MCF 10A (cell line): ENCODE data around the gene MRPS6. TPM values are rescaled to one million over a fixed set of nuclear protein-coding genes. Genes with fewer than 3 reads are reported as not detected.

Experiments
- BruUV-seq: library from RNA; stranded (reverse); fragments of 400-500 nt; replicated peaks from 2 replicates; lab custom pipeline; 2021; lab: Mats Ljungman, UMichigan
- CTCF ChIA-PET: fragments of 300-600 bp; sonication (Branson Sonifier 250); formaldehyde crosslinking; extraction: SDS; loops from one replicate; lab custom pipeline; 2021; ENCODE audit warnings: antibody characterized with exemption, inconsistent platforms; lab: Yijun Ruan, JAX
- POLR2A ChIA-PET: fragments of 300-600, 350-650 bp; sonication (Branson Sonifier 250); formaldehyde crosslinking; extraction: SDS; loops from one replicate; lab custom pipeline; 2020; ENCODE audit warnings: antibody characterized with exemption, inconsistent platforms; lab: Yijun Ruan, JAX
- DNase-seq: peaks from one replicate; pipeline ENCODE4 v3.0.0-alpha.2; 2018; ENCODE audit not compliant: unreplicated experiment
- H3K27ac Mint-ChIP-seq: one replicate; pipeline ENCODE4 v1.8.0; 2022; ENCODE audit warnings: mild to moderate bottlenecking, low read depth, mixed read lengths; ENCODE audit not compliant: unreplicated experiment
- H3K27me3 Mint-ChIP-seq: one replicate; pipeline ENCODE4 v1.8.0; 2022; ENCODE audit warnings: mixed read lengths; ENCODE audit not compliant: insufficient read depth, unreplicated experiment
- H3K36me3 Mint-ChIP-seq: one replicate; pipeline ENCODE4 v1.8.0; 2022; ENCODE audit warnings: mild to moderate bottlenecking, moderate library complexity, mixed read lengths; ENCODE audit not compliant: insufficient read depth, unreplicated experiment
- H3K4me1 Mint-ChIP-seq: one replicate; pipeline ENCODE4 v1.8.0; 2022; ENCODE audit warnings: mixed read lengths; ENCODE audit not compliant: insufficient read depth, unreplicated experiment
- H3K4me3 Mint-ChIP-seq: one replicate; pipeline ENCODE4 v1.8.0; 2022; ENCODE audit warnings: mild to moderate bottlenecking, moderate library complexity, mixed read lengths; ENCODE audit not compliant: unreplicated experiment
- H3K9me3 Mint-ChIP-seq: one replicate; pipeline ENCODE4 v1.8.0; 2022; ENCODE audit warnings: mixed read lengths; ENCODE audit not compliant: unreplicated experiment
- intact Hi-C: fragments of 100-400 bp; cut with micrococcal nuclease; formaldehyde crosslinking; loops from 2 replicates; pipeline ENCODE4 v1.14.1; 2022
- total RNA-seq: library from RNA; stranded (reverse); gene quantifications from 2 replicates; pipeline ENCODE4 v1.2.3, GENCODE V29; 2022
- TF ChIP-seq, protein P1 (sequence below): fragments of 200-600 bp; IDR thresholded peaks from one replicate; pipeline ENCODE4 v1.8.0; 2022; ENCODE audit warnings: antibody characterized with exemption, mild to moderate bottlenecking; ENCODE audit not compliant: unreplicated experiment

The MRPS6 gene
- total RNA-seq, 1 experiment from 2014 or later = 86.0 TPM

- intact Hi-C loops = no loop called here
- Mint-ChIP-seq H3K27ac (no peak overlapping the region), H3K4me1 (no peaks in the 10 kb centered on the region), H3K27me3 (no peaks in the 10 kb centered on the region), H3K36me3 (no peaks in the 10 kb centered on the region), H3K4me3 (no peak overlapping the region), H3K9me3 (no peaks in the 10 kb centered on the region)
- ChIA-PET CTCF (no interaction called here), POLR2A (interaction anchor here (1.2 kb wide), 1 partner anchor 12 kb away, joined by 4 read pairs; no protein-coding TSS in a partner anchor)
- TF ChIP-seq, protein P1, sequence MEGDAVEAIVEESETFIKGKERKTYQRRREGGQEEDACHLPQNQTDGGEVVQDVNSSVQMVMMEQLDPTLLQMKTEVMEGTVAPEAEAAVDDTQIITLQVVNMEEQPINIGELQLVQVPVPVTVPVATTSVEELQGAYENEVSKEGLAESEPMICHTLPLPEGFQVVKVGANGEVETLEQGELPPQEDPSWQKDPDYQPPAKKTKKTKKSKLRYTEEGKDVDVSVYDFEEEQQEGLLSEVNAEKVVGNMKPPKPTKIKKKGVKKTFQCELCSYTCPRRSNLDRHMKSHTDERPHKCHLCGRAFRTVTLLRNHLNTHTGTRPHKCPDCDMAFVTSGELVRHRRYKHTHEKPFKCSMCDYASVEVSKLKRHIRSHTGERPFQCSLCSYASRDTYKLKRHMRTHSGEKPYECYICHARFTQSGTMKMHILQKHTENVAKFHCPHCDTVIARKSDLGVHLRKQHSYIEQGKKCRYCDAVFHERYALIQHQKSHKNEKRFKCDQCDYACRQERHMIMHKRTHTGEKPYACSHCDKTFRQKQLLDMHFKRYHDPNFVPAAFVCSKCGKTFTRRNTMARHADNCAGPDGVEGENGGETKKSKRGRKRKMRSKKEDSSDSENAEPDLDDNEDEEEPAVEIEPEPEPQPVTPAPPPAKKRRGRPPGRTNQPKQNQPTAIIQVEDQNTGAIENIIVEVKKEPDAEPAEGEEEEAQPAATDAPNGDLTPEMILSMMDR = no peak
- DNase-seq = peak; percentile 24
- no TSS peak for BruUV-seq
Measured at GRCh38 chr21:34061983-34062382, 11.4 kb upstream of the MRPS6 start.

DNA sequence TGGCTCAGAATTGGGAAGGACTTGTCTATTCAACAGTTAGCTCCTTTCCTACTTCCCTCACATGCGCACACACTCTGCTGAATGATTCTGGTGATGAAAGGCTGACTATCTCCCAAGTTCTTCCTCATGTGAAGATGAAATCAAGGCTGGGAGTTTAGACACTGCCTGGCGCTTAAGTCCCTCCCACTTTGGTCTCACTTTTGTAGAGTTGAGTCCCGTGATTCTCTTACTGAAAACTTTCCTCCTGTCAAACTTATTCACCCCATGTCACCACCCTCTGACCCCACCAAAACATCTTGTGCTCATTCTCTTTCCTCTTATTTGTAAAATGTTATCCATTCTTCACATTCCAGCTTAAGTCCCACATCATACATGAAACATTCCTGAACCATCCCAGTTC, 8.4 kb upstream of the MRPS6 start:
- no TSS peak for BruUV-seq
- CTCF ChIA-PET = interaction anchor here (1.9 kb wide), 1 partner anchor 10 kb away, joined by 6 read pairs; no protein-coding TSS in a partner anchor
- POLR2A ChIA-PET = no interaction called here
- Mint-ChIP-seq H3K4me3 (no peak overlapping the region), H3K4me1 (no peaks in the 10 kb centered on the region), H3K36me3 (no peaks in the 10 kb centered on the region), H3K27me3 (no peaks in the 10 kb centered on the region), H3K27ac (no peak overlapping the region), H3K9me3 (no peaks in the 10 kb centered on the region)
- no peak for DNase-seq
- intact Hi-C loops = no loop called here
- TF ChIP-seq, protein P1 = no peak

- H3K36me3 Mint-ChIP-seq = no peaks in the 10 kb centered on the region
- DNase-seq = no peak
- no peaks in the 10 kb centered on the region for H3K27me3 Mint-ChIP-seq
- H3K27ac Mint-ChIP-seq = no peak overlapping the region
- BruUV-seq = no TSS peak
- no peaks in the 10 kb centered on the region for H3K9me3 Mint-ChIP-seq
- CTCF ChIA-PET = no interaction called here
- intact Hi-C loops = no loop called here
- peaks cover 22% of the 10 kb centered on the region for H3K4me1 Mint-ChIP-seq
- TF ChIP-seq, protein P1 = no peak
- peak overlapping the region; percentile 73 for H3K4me3 Mint-ChIP-seq
- POLR2A ChIA-PET = interaction anchor here (0.8 kb wide), 1 partner anchor 132 kb away, joined by 5 read pairs; no protein-coding TSS in a partner anchor
Measured at GRCh38 chr21:34071683-34072082, 1.7 kb upstream of the MRPS6 start.

GRCh38 chr21:34072145-34073031, 990 bp upstream of the MRPS6 start:
- intact Hi-C loops = no loop called here
- TF ChIP-seq, protein P1 = no peak
- ChIA-PET POLR2A (interaction anchor here (1.1 to 5.2 kb wide), 8 partner anchors 19 to 1345 kb away, joined by 3 to 45 read pairs (median 12); no protein-coding TSS in a partner anchor), CTCF (interaction anchor here (4.2 kb wide), 1 partner anchor 148 kb away, joined by 31 read pairs; no protein-coding TSS in a partner anchor)
- no peak overlapping the region for H3K27ac Mint-ChIP-seq
- H3K4me3 Mint-ChIP-seq = peak overlapping the region; percentile 73
- H3K36me3 Mint-ChIP-seq = no peaks in the 10 kb centered on the region
- BruUV-seq = no TSS peak
- peaks cover 29% of the 10 kb centered on the region for H3K4me1 Mint-ChIP-seq
- no peaks in the 10 kb centered on the region for H3K9me3 Mint-ChIP-seq
- no peak for DNase-seq
- no peaks in the 10 kb centered on the region for H3K27me3 Mint-ChIP-seq
